Colonic mucosa (tissue), 4 donors: ENCODE measurements around the gene PRR23A. TPM values are rescaled to one million over a fixed set of nuclear protein-coding genes. Genes with fewer than 3 reads are reported as not detected.

ENCODE experiments used
- DNase-seq: peaks from one replicate; pipeline ENCODE4 v3.0.0-alpha.2; 2020
- H3K27ac ChIP-seq: fragments of 200-600 bp; one replicate; pipeline ENCODE4 v1.8.0; 2021
- H3K27me3 ChIP-seq: fragments of 200-600 bp; one replicate; pipeline ENCODE4 v1.8.0; 2021
- H3K36me3 ChIP-seq: fragments of 200-600 bp; one replicate; pipeline ENCODE4 v1.8.0; 2021
- H3K4me1 ChIP-seq: fragments of 200-600 bp; one replicate; pipeline ENCODE4 v1.8.0; 2021; ENCODE audit warnings: mild to moderate bottlenecking
- H3K4me3 ChIP-seq: fragments of 200-600 bp; one replicate; pipeline ENCODE4 v1.8.0; 2021
- H3K9ac ChIP-seq, 2 donors: one replicate each; pipeline ENCODE4 v1.7.0; 2013; ENCODE audit warnings: control low read depth in 2 of 2, low read depth in 2 of 2, low read length in 2 of 2
- H3K9me3 ChIP-seq: fragments of 200-600 bp; one replicate; pipeline ENCODE4 v1.8.0; 2021
- CTCF ChIP-seq: fragments of 200-600 bp; IDR thresholded peaks from one replicate; pipeline ENCODE4 v1.8.0; 2022; ENCODE audit warnings: antibody characterized with exemption, mild to moderate bottlenecking
- intact Hi-C: fragments of 100-400 bp; cut with DNase I; formaldehyde crosslinking; loops from one replicate; pipeline ENCODE4 v1.14.1; 2022
- total RNA-seq, 2 donors: library from RNA; stranded (reverse); fragmentation: NEBNext Ultra II Directional in 1 of 2; extraction: Animal tissue kit (Norgen Biotek cat#: 25700) in 1 of 2; gene quantifications; one replicate each; pipeline ENCODE4 v1.2.1, GENCODE V29; 2021
- donor health status: healthy.
- donor health status: DM: no; HTN: no; CAD: no.
- donor health status: DM: no; HTN: no; CAD: no.

PRR23A gene
- total RNA-seq, 2 donors from 2014 or later: not detected

- no peak overlapping the region for H3K4me3 ChIP-seq
- H3K9ac ChIP-seq: no peak overlapping the region
- H3K9me3 ChIP-seq: no peaks in the 10 kb centered on the region
- H3K4me1 ChIP-seq: no peaks in the 10 kb centered on the region
- H3K27ac ChIP-seq: no peak overlapping the region
- no peak for DNase-seq
- no peak for TF ChIP-seq CTCF
- intact Hi-C loops: no loop called here
- H3K36me3 ChIP-seq: no peaks in the 10 kb centered on the region
- H3K27me3 ChIP-seq: no peaks in the 10 kb centered on the region
Measured at GRCh38 chr3:138984816-138985215, 21.3 kb downstream of the PRR23A start.

DNA sequence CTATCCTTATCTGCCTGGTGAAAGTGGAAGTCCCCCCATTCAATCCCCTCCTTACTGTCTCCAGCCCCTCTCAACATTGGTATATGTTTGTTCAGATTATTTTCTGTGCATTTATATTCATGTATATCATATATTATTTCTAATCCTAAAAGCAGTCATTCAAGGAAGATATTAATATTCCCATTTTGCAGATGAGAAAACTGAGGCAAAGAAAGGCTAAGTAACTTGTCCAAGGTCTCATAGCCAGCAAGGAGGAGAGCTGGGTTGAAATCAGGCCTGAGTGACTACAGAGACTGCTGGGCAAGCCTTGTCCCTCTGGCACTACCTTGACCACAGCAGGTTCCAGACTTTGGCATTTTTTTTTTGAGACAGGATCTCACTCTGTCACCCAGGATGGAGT is 30.0 kb downstream of the PRR23A start:
- DNase-seq: no peak
- Histone ChIP-seq H3K36me3 (no peaks in the 10 kb centered on the region), H3K4me1 (no peaks in the 10 kb centered on the region), H3K27ac (no peak overlapping the region), H3K9ac (no peak overlapping the region), H3K27me3 (no peaks in the 10 kb centered on the region), H3K4me3 (no peak overlapping the region), H3K9me3 (no peaks in the 10 kb centered on the region)
- intact Hi-C loops: no loop called here
- no peak for TF ChIP-seq CTCF

DNA sequence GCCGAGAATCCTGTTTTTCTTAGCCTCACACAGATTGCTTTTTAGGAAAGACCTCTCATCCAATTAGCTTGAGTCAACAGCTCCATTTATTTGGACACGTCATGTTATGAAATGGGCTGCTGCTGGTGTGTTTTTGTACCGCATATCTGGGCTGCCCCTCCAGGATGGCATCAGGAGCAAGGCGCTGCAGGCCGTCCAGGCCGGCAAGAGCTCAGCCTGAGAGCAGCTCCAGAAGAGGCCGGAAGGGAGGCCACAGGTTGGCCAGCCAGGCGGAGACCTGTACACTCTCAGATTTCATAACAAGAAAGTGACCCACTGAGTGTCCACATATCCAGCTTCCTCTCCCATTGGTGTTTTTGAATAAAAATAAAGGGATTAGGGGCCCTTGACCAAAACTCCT is 30.7 kb downstream of the PRR23A start:
- no peak for DNase-seq
- no peaks in the 10 kb centered on the region for H3K9me3 ChIP-seq
- no peak overlapping the region for H3K27ac ChIP-seq
- no peak overlapping the region for H3K9ac ChIP-seq
- intact Hi-C loops: no loop called here
- no peaks in the 10 kb centered on the region for H3K27me3 ChIP-seq
- H3K4me3 ChIP-seq: no peak overlapping the region
- no peaks in the 10 kb centered on the region for H3K36me3 ChIP-seq
- no peak for TF ChIP-seq CTCF
- H3K4me1 ChIP-seq: no peaks in the 10 kb centered on the region

GRCh38 chr3:138974462-138974861 is 31.6 kb downstream of the PRR23A start:
- Histone ChIP-seq H3K9ac (no peak overlapping the region), H3K27me3 (no peaks in the 10 kb centered on the region), H3K4me3 (no peak overlapping the region), H3K4me1 (no peaks in the 10 kb centered on the region), H3K36me3 (no peaks in the 10 kb centered on the region), H3K27ac (no peak overlapping the region), H3K9me3 (no peaks in the 10 kb centered on the region)
- intact Hi-C loops: no loop called here
- DNase-seq: no peak
- TF ChIP-seq CTCF: no peak

DNA sequence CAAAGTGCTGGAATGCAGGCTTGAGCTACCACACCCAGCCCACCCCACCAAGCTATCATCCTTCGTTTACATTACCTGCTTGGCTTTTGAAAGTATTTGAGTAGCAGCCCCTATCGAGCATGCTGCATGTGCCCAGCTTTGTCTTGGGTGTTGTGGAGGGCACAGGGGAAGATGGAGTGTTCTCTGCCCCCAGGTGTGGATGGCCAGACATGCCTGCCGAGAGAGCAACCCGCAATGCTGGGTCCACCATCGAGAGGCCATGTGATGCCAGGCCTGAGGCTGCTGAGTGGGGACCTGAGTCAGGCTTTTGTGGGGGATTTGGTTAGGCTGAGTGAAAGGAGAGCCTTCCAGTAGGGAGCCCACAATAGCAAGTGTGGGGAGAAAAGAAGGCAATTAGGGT is 33.1 kb downstream of the PRR23A start:
- TF ChIP-seq CTCF: no peak
- no peaks in the 10 kb centered on the region for H3K4me1 ChIP-seq
- H3K9me3 ChIP-seq: no peaks in the 10 kb centered on the region
- H3K4me3 ChIP-seq: no peak overlapping the region
- H3K27me3 ChIP-seq: no peaks in the 10 kb centered on the region
- no peak for DNase-seq
- no peak overlapping the region for H3K9ac ChIP-seq
- H3K36me3 ChIP-seq: no peaks in the 10 kb centered on the region
- intact Hi-C loops: no loop called here
- no peak overlapping the region for H3K27ac ChIP-seq

DNA sequence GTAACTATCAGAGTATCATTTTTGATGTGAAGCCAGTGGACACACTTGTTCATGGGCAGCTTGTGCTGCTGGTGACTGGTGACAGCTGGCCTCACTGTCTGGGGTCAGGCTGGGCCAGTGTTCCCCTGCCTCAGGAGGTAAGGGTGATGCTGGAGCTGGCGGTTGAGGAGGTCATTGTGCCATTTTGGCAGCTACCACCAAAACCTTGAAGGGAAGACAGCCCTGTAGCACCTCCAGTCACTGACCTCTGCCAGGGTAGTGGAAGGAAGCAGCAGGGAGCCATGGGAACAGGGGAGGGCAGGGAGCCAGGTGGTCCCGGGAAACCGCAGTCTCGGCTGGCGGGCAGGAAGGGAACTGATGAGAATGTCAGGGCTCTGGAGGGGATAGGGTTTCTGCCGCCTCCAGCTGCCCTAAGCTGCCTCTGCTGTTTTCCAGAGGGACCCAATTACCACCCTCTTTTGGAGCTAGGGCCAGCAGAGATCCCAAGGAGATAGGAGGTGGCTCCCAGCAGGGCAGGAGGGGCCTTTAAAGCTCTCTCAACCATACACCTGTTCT is 34.2 kb downstream of the PRR23A start:
- intact Hi-C loops: no loop called here
- Histone ChIP-seq H3K4me3 (no peak overlapping the region), H3K4me1 (no peaks in the 10 kb centered on the region), H3K27me3 (no peaks in the 10 kb centered on the region), H3K9ac (no peak overlapping the region), H3K36me3 (no peaks in the 10 kb centered on the region), H3K27ac (no peak overlapping the region), H3K9me3 (no peaks in the 10 kb centered on the region)
- no peak for TF ChIP-seq CTCF
- no peak for DNase-seq
